ELR (cell line): ENCODE measurements around the gene ZNF646.

Source experiments
- DNase-seq: peaks from one replicate; pipeline ENCODE4 v3.0.0-alpha.2; 2015; ENCODE audit warnings: low read depth

The ZNF646 gene

GRCh38 chr16:31108035-31108793, 34.0 kb downstream of the ZNF646 start, which contains the start of gene BCKDK:
Gene BCKDK (plus strand): TSS chr16:31108386. CDS start chr16:31109224, 838 bp downstream.
- peak; percentile 80 for DNase-seq

- DNase-seq = no peak
Measured at GRCh38 chr16:31108794-31109558, 34.8 kb downstream of the ZNF646 start.

- no peak for DNase-seq
Measured at GRCh38 chr16:31109622-31110021, 35.4 kb downstream of the ZNF646 start.

GRCh38 chr16:31110106-31111034, 36.1 kb downstream of the ZNF646 start:
- DNase-seq = no peak

- DNase-seq = no peak
Measured at GRCh38 chr16:31111881-31112466, 37.8 kb downstream of the ZNF646 start.

- no peak for DNase-seq
Measured at GRCh38 chr16:31112711-31113110, 38.5 kb downstream of the ZNF646 start.

GRCh38 chr16:31113121-31114120, 39.2 kb downstream of the ZNF646 start:
- peak; percentile 29 for DNase-seq

GRCh38 chr16:31114468-31114867, 40.2 kb downstream of the ZNF646 start:
- DNase-seq = no peak

GRCh38 chr16:31117384-31118222, 43.4 kb downstream of the ZNF646 start, which contains the start of gene KAT8:
Gene KAT8 (plus strand): TSS chr16:31117664. CDS start chr16:31117682, 18 bp downstream.
- peak; percentile 99 for DNase-seq

- peak; percentile 94 for DNase-seq
Measured at GRCh38 chr16:31118223-31119155, 44.3 kb downstream of the ZNF646 start.

- no peak for DNase-seq
Measured at GRCh38 chr16:31120129-31120528, 45.9 kb downstream of the ZNF646 start.

GRCh38 chr16:31125844-31126243, 51.6 kb downstream of the ZNF646 start:
- DNase-seq = no peak

- DNase-seq = no peak
Measured at GRCh38 chr16:31127182-31127581, 53.0 kb downstream of the ZNF646 start.

- no peak for DNase-seq
Measured at GRCh38 chr16:31128711-31129567, 54.7 kb downstream of the ZNF646 start.

GRCh38 chr16:31129568-31130335, 55.5 kb downstream of the ZNF646 start:
- no peak for DNase-seq

GRCh38 chr16:31130336-31130891, 56.2 kb downstream of the ZNF646 start:
- no peak for DNase-seq
